Omental fat pad (tissue), 4 donors: ENCODE measurements around the gene PPP6R3. TPM values are rescaled to one million over a fixed set of nuclear protein-coding genes. Genes with fewer than 3 reads are reported as not detected.

Experiments
- ATAC-seq: fragments of 150-250 bp; one replicate; pipeline ENCODE4 v1.9.1; 2016; ENCODE audit warnings: mild to moderate bottlenecking, moderate library complexity; ENCODE audit not compliant: low FRiP score
- DNase-seq: peaks from one replicate; pipeline ENCODE4 v3.0.0-alpha.2; 2019; ENCODE audit warnings: low spot score
- total RNA-seq, 4 donors: library from RNA; depleted of rRNA; stranded (reverse); fragments of >200 nt; gene quantifications; one replicate each; pipeline ENCODE4 v1.1.0, GENCODE V29; 2016
- TF ChIP-seq, protein P1 (sequence below), 3 donors: fragments of 450-650 bp; IDR thresholded peaks; one replicate each; pipeline ENCODE4 v1.5.1; 2016 to 2017; ENCODE audit warnings: antibody characterized with exemption in 3 of 3, mild to moderate bottlenecking in 3 of 3, moderate library complexity in 2 of 3

PPP6R3 gene
- total RNA-seq, 4 donors from 2014 or later = 104 to 137 (median 119) TPM

DNA sequence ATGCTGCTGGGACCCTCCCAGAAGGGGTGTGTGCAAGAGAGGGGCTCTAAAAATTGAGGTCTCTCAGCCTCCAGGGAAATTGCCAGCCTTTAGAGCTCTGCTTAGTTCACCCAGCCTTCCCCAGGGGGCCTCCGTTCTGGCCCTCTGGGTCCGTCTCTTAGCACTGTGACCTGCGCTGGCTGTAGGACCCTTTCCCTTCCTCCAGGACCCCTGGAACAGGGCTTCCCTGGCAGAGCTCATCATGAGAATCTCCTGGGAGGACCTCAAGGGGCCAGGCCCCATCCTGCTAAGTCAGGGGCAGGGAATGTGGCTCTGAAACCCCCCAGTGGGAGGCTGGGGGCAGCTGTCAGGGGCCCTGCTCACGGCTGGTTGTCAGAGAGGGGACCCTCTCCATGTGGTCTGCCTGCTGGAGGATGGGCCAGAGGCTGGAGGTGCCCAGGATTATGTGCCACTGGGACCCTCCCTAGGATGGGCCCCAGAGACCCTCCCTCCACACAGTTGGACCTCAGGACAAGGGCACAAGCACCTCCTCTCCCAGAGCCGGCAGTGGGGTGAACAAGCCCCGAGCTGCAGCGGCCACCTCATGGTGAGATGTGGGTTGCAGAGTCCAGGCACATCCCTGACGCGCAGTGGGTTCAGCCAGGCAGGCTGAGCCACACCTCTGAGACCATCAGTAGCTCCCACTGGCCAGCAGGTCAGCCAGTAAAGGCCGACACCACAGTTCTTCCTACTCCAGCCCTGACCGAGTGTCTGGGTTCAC is 196.6 kb downstream of the PPP6R3 start:
- TF ChIP-seq, protein P1, sequence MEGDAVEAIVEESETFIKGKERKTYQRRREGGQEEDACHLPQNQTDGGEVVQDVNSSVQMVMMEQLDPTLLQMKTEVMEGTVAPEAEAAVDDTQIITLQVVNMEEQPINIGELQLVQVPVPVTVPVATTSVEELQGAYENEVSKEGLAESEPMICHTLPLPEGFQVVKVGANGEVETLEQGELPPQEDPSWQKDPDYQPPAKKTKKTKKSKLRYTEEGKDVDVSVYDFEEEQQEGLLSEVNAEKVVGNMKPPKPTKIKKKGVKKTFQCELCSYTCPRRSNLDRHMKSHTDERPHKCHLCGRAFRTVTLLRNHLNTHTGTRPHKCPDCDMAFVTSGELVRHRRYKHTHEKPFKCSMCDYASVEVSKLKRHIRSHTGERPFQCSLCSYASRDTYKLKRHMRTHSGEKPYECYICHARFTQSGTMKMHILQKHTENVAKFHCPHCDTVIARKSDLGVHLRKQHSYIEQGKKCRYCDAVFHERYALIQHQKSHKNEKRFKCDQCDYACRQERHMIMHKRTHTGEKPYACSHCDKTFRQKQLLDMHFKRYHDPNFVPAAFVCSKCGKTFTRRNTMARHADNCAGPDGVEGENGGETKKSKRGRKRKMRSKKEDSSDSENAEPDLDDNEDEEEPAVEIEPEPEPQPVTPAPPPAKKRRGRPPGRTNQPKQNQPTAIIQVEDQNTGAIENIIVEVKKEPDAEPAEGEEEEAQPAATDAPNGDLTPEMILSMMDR (IDR thresholded peaks at IDR 0.05) = no peak
- no peak for ATAC-seq
- DNase-seq = no peak

DNA sequence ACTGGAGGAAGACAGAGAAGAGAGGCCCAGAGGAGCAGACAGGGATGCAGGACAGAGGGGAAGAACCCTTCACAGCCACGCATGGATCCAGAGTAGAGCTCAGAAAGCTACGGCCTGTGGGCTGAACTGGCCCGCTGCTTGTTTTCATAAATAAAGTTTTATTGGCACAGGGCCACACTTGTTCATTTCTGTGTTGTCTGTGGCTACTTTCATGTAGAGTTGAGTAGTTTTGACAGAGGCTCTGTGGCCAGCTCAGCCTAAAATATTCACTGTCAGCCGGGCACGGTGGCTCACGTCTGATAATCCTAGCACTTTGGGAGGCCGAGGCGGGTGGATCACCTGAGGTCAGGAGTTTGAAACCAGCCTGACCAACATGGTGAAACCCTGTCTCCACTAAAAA is 197.5 kb downstream of the PPP6R3 start:
- TF ChIP-seq, protein P1 (IDR thresholded peaks at IDR 0.05) = no peak
- DNase-seq (no peak), ATAC-seq (no peak)

DNA sequence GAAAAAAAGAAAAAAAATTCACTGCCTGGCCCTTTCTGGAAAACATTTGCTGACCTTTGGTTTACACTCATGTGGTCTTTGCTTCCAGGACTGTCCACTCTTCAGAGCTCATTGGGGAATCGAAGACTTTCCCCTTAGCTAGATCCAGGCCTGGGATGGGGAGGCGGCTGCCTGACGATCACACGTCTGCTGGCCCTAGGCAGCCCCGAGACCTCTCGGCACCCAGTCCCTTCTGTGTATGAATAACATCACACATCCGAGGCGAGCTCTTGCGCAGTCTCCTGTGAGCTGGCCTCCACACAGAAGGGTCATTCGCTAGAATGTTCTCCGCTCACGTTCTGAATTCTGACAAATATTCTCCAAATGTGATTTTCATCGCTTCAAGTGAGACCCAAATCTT is 198.1 kb downstream of the PPP6R3 start:
- no peak for DNase-seq

DNA sequence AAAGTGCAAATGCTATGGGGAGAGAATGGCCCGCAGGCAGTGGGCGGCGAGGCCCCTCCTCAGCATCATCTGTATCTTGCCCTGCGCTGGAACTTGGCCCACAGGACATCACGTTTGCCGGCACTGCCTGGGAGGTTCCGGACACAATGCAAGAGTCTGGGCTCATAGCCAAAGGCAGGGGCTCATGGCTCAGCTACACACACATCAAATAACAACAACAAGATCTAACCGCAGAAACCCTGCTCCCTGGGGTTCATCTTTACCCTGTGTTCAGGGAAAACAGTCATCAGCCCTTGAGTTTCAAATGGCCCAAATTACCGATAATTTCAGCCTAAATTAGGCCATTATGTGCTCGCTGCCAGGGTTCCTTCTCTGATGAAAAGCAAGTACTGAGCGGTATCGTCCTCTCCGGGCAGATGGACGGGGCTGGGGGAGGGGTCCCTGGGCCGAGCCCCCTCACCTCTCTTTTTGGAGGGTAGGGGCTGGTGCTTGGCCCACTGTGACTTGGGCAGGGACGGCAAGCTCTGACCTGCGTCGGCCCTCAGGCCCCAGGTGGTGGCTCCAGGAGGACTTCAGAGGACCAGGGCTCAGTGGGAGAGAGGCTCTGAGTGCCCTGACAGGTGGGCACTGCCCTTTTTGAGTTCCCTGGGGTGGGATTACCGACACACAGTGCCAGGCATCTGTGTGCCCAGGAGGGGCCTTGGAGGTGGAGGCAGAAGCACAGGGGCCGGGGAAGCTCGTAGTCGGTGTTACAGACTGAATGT is 198.8 kb downstream of the PPP6R3 start:
- ATAC-seq = peak; percentile 64
- TF ChIP-seq, protein P1 (IDR thresholded peaks at IDR 0.05) = no peak
- peak; percentile 31 for DNase-seq

More for the DNA sequence above, 198.1 kb downstream of the PPP6R3 start:
- ATAC-seq = peak; percentile 64
- TF ChIP-seq, protein P1 (IDR thresholded peaks at IDR 0.05) = no peak

DNA sequence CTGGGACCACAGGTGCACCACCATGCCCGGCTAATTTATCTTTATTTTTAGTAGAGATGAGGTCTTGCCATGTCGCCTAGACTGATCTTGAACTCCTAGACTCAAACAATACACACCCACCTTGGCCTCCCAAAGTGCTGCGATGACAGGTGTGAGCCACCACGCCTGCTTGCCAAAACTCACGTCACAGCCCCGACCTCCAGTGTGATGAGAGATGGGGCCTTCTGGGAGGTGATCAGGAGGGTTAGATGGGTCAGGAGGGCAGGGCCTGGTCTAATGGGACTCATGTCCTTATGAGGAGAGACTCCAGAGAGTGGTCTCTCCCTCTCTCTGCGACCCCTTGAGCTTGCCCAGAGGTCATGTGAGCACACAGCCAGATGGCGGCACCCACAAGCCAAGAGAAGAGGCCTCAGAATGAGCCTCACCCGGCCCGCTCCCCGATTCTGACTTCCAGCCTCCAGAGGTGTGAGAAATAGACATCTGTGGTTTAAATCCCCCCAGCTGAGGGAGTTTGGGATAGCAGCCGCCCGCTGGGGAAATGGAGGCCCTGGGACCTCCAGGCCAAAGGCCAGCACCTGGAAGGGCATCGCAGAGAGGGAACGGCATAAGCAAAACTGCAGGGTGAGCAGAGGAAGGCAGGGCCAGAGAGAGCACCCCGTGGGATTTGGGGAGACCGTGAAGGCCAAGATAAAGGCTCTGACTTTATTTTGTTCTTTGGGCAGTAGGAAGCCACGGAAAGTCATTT is 199.7 kb downstream of the PPP6R3 start:
- TF ChIP-seq, protein P1 (IDR thresholded peaks at IDR 0.05) = no peak
- ATAC-seq (no peak), DNase-seq (no peak)

DNA sequence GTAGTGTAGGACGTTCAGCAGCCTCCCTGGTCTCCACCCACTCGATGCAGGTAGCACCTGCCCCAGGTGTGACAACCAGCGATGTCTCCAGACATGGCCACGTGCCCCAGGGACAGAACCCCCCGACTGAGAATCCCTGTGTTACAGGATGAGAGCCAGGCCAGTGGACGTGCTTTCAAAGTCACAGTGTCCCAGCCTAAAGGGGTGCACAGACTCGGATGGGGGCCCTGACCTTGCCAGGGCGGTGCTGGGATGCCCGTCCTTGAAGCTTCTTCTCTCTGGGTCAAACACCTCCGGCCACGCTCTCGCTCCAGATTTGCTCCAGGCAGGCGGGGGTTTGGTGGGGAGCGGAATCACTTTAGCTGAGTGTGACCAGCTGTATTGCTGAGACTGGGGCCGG is 200.5 kb downstream of the PPP6R3 start:
- DNase-seq = no peak
- TF ChIP-seq, protein P1 (IDR thresholded peaks at IDR 0.05) = no peak
- ATAC-seq = no peak
